GM19397 (cell line): ENCODE data around the gene MCRIP2.
A peak's percentile ranks its signal among the peaks of the same experiment; 100 is the strongest.

Source experiments
- ATAC-seq: cut with Tn5 transposase; IDR thresholded peaks from one replicate; pipeline ENCODE4 v1.9.1; 2021; ENCODE audit warnings: mild to moderate bottlenecking, moderate library complexity; ENCODE audit not compliant: unreplicated experiment

MCRIP2 gene

GRCh38 chr16:631808-632358 lies 9.7 kb upstream of the MCRIP2 start:
- ATAC-seq, result no peak

GRCh38 chr16:632486-633335 lies 8.9 kb upstream of the MCRIP2 start:
- ATAC-seq, result no peak

- no peak for ATAC-seq
These were observed 8.1 kb upstream of the MCRIP2 start for GRCh38 chr16:633336-634050.

- no peak for ATAC-seq
These were observed 7.5 kb upstream of the MCRIP2 start for GRCh38 chr16:634051-634670.

GRCh38 chr16:634996-635395 lies 6.6 kb upstream of the MCRIP2 start:
- ATAC-seq, result no peak

GRCh38 chr16:635573-636205 lies 5.9 kb upstream of the MCRIP2 start:
- ATAC-seq, result peak; percentile 5

GRCh38 chr16:636206-637080 lies 5.2 kb upstream of the MCRIP2 start, which contains the start of gene METTL26:
METTL26 (minus strand) TSS chr16:636305; CDS start chr16:636290, 15 bp downstream.
- ATAC-seq, result peak; percentile 69

GRCh38 chr16:637081-638018 lies 4.3 kb upstream of the MCRIP2 start:
- no peak for ATAC-seq

- no peak for ATAC-seq
These were observed 3.5 kb upstream of the MCRIP2 start for GRCh38 chr16:638034-638543.

- ATAC-seq, result no peak
These were observed 2.8 kb upstream of the MCRIP2 start for GRCh38 chr16:638836-639235.

- no peak for ATAC-seq
These were observed 1.0 kb upstream of the MCRIP2 start for GRCh38 chr16:640614-641013.

- peak; percentile 35 for ATAC-seq
These were observed 791 bp downstream of the MCRIP2 start for GRCh38 chr16:642189-643049.

- no peak for ATAC-seq
These were observed 1.4 kb downstream of the MCRIP2 start for GRCh38 chr16:643050-643368.

GRCh38 chr16:644556-644955 lies 2.9 kb downstream of the MCRIP2 start:
- ATAC-seq, result no peak

- no peak for ATAC-seq
These were observed 4.4 kb downstream of the MCRIP2 start for GRCh38 chr16:645852-646678.

GRCh38 chr16:646679-647172 lies 5.1 kb downstream of the MCRIP2 start:
- ATAC-seq, result no peak
